ENCODE measurements around the gene TRIM37.
"Not testable (repeated sequence)": the region's sequence is repeated elsewhere in the genome, so short reads cannot be mapped to it uniquely, and the experiment has no call there.

Gene TRIM37

DNA sequence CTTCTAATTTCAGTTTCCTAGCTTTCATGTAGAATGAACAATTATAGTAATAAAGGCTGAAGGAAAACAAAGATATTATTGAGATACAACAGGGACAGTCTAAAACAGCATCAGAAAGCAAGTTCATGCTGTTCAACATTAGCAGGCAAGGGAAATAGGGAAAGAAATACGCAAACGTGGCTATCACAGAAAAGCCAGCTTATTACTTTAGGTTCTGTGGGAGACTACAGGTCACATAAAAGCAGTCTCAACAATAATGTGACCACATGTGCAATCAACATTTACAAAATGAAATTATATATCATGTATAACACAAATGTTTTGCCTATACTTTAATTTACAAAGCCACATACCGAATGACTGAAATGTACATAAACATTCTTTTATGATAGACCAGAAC lies 4.9 kb upstream of the TRIM37 start:
- no peak for DNase-seq (ENCODE audit: low spot score)

DNA sequence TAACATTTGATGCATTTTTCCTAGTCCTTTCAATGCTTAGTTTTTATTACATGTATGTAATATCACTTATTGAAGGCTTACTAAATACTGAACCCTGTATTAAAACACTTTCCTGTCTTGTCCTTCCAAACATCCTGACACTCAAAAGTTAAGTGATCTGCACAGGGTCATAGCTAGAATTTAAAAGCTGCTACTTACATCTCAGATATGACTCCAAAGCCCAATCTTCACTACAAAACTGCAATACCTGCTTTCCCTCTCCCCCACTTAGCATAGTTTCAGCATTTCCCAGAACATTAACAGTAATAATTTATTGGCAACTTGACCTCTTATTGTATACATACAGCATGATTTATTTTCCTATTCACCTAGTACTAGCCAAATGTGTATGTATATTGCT lies 4.3 kb upstream of the TRIM37 start:
- no peak for DNase-seq (ENCODE audit: low spot score)

- no peak for DNase-seq (ENCODE audit: low spot score)
These were observed 1.9 kb upstream of the TRIM37 start for GRCh38 chr17:59108400-59109102.

- no peak for DNase-seq (ENCODE audit: low spot score)
These were observed 608 bp upstream of the TRIM37 start for GRCh38 chr17:59107306-59107670.

DNA sequence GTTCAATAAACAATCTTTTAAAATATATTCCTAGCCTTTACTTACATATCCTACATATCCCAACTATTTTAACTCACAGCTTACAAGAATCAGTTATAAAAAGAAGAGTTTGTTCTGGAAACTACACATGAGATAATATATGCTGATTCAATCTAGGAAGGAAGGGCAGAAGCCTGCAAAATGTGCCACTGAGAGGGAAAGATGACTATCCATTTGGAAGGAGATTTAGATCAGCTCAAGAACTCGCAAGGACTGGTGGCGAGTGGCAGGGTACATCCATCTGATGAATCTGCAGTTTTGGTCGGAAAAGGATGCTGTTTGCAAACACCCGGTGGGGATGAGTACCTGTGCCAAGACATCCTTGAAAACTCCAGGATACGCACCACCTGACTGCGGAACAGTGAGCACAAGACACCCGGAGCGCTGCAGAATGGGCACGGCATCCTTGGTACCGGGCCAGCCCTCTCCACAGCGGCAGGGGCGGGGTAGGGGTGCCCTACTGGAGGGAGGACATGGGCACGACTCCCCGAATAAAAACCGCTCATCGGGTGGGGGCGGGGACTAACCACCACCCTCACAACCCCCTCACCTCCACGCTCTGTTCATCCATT lies 723 bp downstream of the TRIM37 start:
- peak; percentile 74 for DNase-seq (ENCODE audit: low spot score)

GRCh38 chr17:59101178-59101577 lies 5.5 kb downstream of the TRIM37 start:
- DNase-seq (ENCODE audit: low spot score), result no peak

- DNase-seq (ENCODE audit: low spot score), result no peak
These were observed 8.8 kb downstream of the TRIM37 start for GRCh38 chr17:59097876-59098275.

GRCh38 chr17:59094861-59095530 lies 11.7 kb downstream of the TRIM37 start:
- DNase-seq (ENCODE audit: low spot score), result no peak

GRCh38 chr17:59093702-59094231 lies 12.9 kb downstream of the TRIM37 start:
- DNase-seq (ENCODE audit: low spot score), result no peak

GRCh38 chr17:59093145-59093701 lies 13.5 kb downstream of the TRIM37 start:
- DNase-seq (ENCODE audit: low spot score), result no peak

- not testable (repeated sequence) for DNase-seq (ENCODE audit: low spot score)
These were observed 16.1 kb downstream of the TRIM37 start for GRCh38 chr17:59090593-59090992.

GRCh38 chr17:59084154-59084553 lies 22.5 kb downstream of the TRIM37 start:
- DNase-seq (ENCODE audit: low spot score), result no peak

DNA sequence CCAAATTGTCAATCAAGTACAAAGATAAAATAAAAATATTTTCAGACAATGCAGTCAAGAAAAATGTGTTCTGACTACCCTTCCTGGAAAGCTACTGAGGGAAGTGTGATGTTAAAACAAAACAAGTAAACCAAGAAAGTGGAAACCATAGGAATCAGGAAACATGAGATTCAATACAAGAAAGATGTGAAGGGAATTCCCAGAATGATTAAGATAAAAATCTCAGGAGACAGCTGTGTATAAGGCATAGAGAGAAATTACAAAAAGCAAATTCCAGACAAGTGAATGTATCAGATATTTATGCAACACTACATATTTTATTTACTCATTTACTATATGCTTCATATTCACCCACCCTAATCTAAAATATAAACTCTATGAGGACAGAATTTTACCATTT lies 32.2 kb downstream of the TRIM37 start:
- DNase-seq (ENCODE audit: low spot score), result no peak

DNA sequence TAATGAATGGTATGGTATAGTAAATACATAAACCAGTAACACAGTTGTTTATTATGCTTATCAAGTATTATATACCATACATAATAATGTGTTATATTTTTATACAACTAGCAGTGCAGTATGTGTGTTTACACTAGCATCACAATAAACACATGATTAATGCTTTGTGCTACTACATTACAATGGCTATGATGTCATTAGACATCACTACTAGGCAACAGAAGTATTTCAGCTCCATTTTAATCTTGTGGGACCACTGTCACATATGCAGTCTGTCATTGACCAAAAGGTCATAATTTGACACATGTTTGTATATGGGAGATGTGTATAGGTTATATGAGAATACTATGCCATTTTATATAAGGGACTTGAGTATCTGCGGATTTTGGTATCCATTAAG lies 32.7 kb downstream of the TRIM37 start:
- DNase-seq (ENCODE audit: low spot score), result no peak

DNA sequence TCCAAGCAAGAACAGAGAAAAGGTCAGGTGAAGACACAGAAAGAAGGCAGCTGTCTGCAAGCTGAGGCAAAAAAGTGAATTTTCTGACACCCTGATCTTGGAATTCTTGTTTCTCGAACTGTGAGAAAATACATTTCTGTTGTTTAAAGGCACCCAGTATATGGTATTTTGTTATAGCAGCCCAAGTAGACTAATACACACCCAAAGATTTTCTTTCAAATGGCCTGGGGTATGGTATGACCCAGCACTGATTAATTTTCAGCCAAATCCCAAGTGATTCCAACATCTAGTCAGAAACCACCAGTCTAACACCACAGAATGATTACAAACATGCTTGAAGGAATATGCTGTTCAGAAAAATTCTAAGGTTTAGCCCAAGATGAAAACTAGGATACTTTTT lies 36.8 kb downstream of the TRIM37 start:
- no peak for DNase-seq (ENCODE audit: low spot score)

DNA sequence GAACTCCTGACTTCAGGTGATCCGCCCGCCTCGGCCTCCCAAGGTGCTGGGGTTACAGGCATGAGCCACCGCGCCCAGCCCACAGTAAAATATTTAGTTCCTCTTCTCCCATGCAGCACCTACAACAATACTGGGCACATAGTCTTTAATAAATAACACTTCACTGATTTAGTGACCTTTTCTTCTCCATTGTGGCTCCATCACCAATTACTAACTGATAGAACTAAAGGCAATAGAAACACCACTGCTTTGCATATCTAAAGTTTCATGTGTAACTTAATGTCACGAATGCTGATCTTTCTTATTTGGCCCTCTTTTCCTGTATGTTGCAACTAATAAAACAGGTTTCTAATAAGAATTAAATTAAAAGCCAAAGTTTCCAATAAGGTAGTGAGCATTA lies 38.9 kb downstream of the TRIM37 start:
- DNase-seq (ENCODE audit: low spot score), result no peak

DNA sequence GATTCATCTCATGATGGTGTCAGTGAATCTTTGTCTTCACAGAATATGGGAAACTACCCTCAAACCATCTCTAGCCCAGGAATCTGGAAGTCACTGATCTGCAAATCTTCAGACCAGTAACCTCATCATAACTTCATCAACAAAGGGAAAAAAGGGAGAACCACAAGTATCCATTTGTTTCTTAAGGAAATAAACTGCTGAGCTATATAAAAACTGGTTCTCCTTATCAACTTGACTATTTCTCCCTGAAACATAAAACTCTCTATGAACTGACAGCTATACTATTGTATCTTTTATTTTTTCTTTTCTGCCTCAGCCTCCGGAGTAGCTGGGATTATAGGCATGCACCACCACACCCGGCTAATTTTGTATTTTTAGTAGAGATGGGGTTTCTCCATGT lies 39.3 kb downstream of the TRIM37 start:
- no peak for DNase-seq (ENCODE audit: low spot score)

GRCh38 chr17:59062509-59062908 lies 44.2 kb downstream of the TRIM37 start:
- no peak for DNase-seq (ENCODE audit: low spot score)

DNA sequence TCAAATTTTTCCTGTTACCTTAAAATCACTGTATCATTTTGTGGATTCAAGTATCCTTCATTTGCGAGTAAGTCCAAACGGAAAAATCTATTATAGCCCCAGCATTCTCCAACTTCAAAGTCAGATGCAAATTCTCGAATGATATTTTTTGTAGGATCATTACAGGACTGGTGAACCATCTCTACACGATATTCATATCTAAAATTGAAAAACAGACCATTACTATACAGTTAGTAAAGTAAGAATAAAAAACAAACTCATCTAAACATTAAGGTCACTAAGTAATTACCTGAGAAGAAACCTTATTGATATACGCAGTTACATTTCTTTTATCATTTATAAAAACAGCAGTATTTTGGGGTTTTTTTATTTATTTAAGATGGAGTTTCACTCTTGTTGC lies 49.8 kb downstream of the TRIM37 start:
- no peak for DNase-seq (ENCODE audit: low spot score)

DNA sequence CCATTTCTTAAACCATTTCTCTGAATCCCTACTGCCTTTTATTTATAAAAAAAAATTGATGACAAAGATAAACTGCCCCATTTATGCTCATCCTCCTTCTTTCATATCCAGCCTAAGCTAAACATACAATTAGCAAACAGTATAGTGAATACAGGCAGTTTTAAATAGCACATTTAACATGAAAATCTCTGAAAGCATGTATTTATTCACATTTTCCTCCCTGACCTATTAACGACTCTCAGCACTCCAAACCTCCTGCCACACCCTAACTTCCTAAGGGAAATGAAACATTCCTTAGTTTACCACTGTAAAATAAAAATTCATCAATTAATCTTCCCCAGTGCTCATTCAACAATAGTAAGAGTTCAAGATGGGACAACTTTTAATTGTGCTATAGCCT lies 56.9 kb downstream of the TRIM37 start:
- DNase-seq (ENCODE audit: low spot score), result no peak

DNA sequence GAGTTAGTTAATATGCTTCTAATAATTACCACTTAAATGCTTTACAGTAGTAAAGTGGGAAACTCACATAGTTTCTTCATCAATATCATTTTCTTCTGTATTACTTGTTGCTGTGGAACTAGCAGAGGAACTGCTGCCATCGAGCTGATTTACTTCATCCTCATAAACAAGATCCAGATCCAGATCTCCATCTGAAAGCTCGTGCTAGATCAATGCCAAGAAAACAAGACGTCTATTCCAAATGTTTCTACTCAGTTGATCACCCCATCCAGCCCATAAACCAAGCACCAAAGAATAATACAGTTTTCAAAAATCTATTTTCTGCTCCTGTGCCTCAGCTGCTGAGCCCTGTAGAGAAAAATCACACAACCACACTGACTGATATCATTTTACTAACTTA lies 59.1 kb downstream of the TRIM37 start:
- no peak for DNase-seq (ENCODE audit: low spot score)

DNA sequence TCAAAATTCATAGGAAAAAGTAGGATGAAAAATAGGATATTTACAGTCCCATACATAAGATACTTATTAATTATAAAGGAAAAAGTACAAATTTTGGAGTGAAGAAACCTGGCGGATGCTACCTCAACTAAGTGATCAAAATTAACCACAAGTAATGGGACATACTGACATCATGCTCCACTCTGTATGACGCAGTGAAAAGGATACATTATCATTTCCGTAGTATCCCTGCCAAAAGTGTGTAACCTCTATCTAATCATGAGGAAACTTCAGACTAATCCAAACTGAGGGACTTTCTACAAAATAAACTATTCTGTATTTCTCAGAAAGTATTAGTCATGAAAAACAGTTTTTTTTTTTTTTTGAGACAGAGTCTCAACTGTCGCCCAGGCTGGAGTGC lies 60.5 kb downstream of the TRIM37 start:
- DNase-seq (ENCODE audit: low spot score), result no peak

DNA sequence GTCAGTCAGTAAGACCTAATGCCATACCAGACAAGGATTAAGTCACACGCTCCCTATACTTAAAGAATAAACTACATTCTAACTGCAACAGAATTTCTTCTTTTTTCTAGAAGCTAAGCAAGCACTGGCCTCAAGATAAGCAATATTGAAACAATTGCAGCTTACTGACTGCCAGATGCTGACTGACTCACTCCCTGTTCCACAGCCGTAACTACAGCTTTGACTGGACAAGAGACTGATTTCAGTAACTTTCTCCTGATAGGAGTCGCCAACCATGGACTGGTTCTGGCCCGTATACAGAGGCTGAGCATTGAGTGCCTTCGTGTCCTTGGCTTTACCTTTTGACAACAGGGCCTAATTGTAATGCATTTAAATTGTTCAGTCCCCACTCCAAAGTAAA lies 67.9 kb downstream of the TRIM37 start:
- no peak for DNase-seq (ENCODE audit: low spot score)

Measured in NAMALWA (cell line).